Sigmoid colon (tissue), 3 donors: Measurements from ENCODE around the gene MEGF6.

Experiments used
- CTCF ChIP-seq, 4 experiments: fragments of 450-650 bp in 3 of 4; fragments of 200-600 bp in 1 of 4; IDR thresholded peaks; one replicate each; pipeline ENCODE4 v1.5.1; 2016 to 2019; ENCODE audit warnings: antibody characterized with exemption in 4 of 4, mild to moderate bottlenecking in 3 of 4, moderate library complexity in 2 of 4
- POLR2A ChIP-seq, 2 donors: fragments of 450-650 bp; IDR thresholded peaks; one replicate each; pipeline ENCODE4 v1.6.1; 2016; ENCODE audit warnings: antibody characterized with exemption in 2 of 2, mild to moderate bottlenecking in 2 of 2, moderate library complexity in 2 of 2

- TF ChIP-seq CTCF (IDR thresholded peaks at IDR 0.05) (no peak), POLR2A (IDR thresholded peaks at IDR 0.05) (no peak)
These were observed 31.7 kb downstream of the MEGF6 start for GRCh38 chr1:3579626-3580025.
